B cell (primary cell): ENCODE results near the gene CEACAM19. TPM values are rescaled to one million over a fixed set of nuclear protein-coding genes. Genes with fewer than 3 reads are reported as not detected.

Experiments
- ATAC-seq: fragments of 200-7000 bp; cut with Tn5 transposase; one replicate; pipeline ENCODE4 v1.10.0; 2021; ENCODE audit warnings: low read depth, mild to moderate bottlenecking, moderate number of reproducible peaks, moderate library complexity
- CTCF ChIA-PET: fragments of 350-600 bp; sonication (Branson Sonifier 250); formaldehyde crosslinking; loops from one replicate; lab custom pipeline; 2021; ENCODE audit warnings: antibody characterized with exemption, inconsistent platforms; lab: Charles Lee
- POLR2A ChIA-PET: fragments of 350-600 bp; sonication (Branson Sonifier 250); formaldehyde crosslinking; loops from one replicate; lab custom pipeline; 2021; ENCODE audit warnings: antibody characterized with exemption; lab: Charles Lee
- DNase-seq: peaks from one replicate; pipeline ENCODE4 v3.0.0; 2013
- H2AFZ ChIP-seq: 2 replicates; pipeline ENCODE4 v1.6.1; 2012; ENCODE audit warnings: mild to moderate bottlenecking, low read depth, low read length; ENCODE audit not compliant: insufficient read depth, poor library complexity, severe bottlenecking
- H3K27ac ChIP-seq, 2 donors: 1 replicate in 1 of 2; 2 replicates in 1 of 2; pipeline ENCODE4 v1.5.1; 2012 to 2013; ENCODE audit warnings: low read length in 2 of 2, mild to moderate bottlenecking in 2 of 2, moderate library complexity in 1 of 2
- H3K27me3 ChIP-seq, 4 experiments: fragments of 200-600 bp in 1 of 4; sonication (generic) in 1 of 4; replicated peaks in 1 of 4; 1 replicate in 2 of 4; 2 replicates in 2 of 4; pipeline versions ENCODE4 v1.6.1 to v1.7.0; 2013 to 2016; ENCODE audit warnings: low read length in 3 of 4, mild to moderate bottlenecking in 2 of 4, mixed read lengths in 1 of 4, moderate library complexity in 1 of 4; ENCODE audit not compliant: insufficient read depth in 4 of 4, control insufficient read depth in 3 of 4; ENCODE audit errors: control extremely low read depth in 1 of 4
- H3K36me3 ChIP-seq, 2 experiments: replicated peaks in 1 of 2; 1 replicate in 1 of 2; 2 replicates in 1 of 2; pipeline versions ENCODE4 v1.6.1 to v1.7.1; 2013; ENCODE audit warnings: low read length in 1 of 2; ENCODE audit not compliant: insufficient read depth in 2 of 2, control insufficient read depth in 1 of 2; ENCODE audit errors: control extremely low read depth in 1 of 2, extremely low read depth in 1 of 2
- H3K4me1 ChIP-seq, 2 donors: fragments of 200-600 bp in 1 of 2; sonication (generic) in 1 of 2; 1 replicate in 1 of 2; 2 replicates in 1 of 2; pipeline versions ENCODE4 v1.5.1 to v1.6.1; 2013 to 2017; ENCODE audit warnings: low read length in 2 of 2; ENCODE audit not compliant: control insufficient read depth in 2 of 2, insufficient read depth in 2 of 2
- H3K4me2 ChIP-seq: replicated peaks from 2 replicates; pipeline ENCODE3; 2012; ENCODE audit warnings: mild to moderate bottlenecking, low read depth, low read length; ENCODE audit not compliant: poor library complexity, severe bottlenecking
- H3K4me3 ChIP-seq, 5 experiments: fragments of 200-600 bp in 1 of 5; sonication (generic) in 1 of 5; 1 replicate in 3 of 5; 2 replicates in 2 of 5; pipeline versions ENCODE4 v1.5.1 to v1.7.0; 2011 to 2016; ENCODE audit warnings: low read length in 4 of 5, mild to moderate bottlenecking in 4 of 5, low read depth in 2 of 5, control low read depth in 1 of 5, moderate library complexity in 1 of 5; ENCODE audit not compliant: insufficient read depth in 1 of 5; ENCODE audit errors: control extremely low read depth in 1 of 5, extremely low read depth in 1 of 5
- H3K79me2 ChIP-seq: fragments of 200-600 bp; sonication (generic); one replicate; pipeline ENCODE4 v1.6.0; 2016; ENCODE audit warnings: low read length; ENCODE audit not compliant: control insufficient read depth, insufficient read depth
- H3K9ac ChIP-seq: fragments of 200-600 bp; sonication (generic); 2 replicates; pipeline ENCODE4 v1.6.1; 2017; ENCODE audit warnings: mild to moderate bottlenecking, low read length, moderate library complexity
- H3K9me3 ChIP-seq, 3 donors: one replicate each; pipeline versions ENCODE4 v1.6.1 to v1.7.1; 2013; ENCODE audit warnings: low read length in 2 of 3; ENCODE audit not compliant: control insufficient read depth in 2 of 3, insufficient read depth in 1 of 3; ENCODE audit errors: control extremely low read depth in 1 of 3
- H4K20me1 ChIP-seq: 2 replicates; pipeline ENCODE4 v1.6.0; 2012; ENCODE audit warnings: mild to moderate bottlenecking, low read length; ENCODE audit not compliant: insufficient read depth, control insufficient read depth, poor library complexity, severe bottlenecking
- H3K27ac Mint-ChIP-seq: one replicate; pipeline ENCODE4 v1.8.0; 2021; ENCODE audit warnings: mixed read lengths
- H3K27me3 Mint-ChIP-seq: one replicate; pipeline ENCODE4 v1.8.0; 2021; ENCODE audit warnings: mixed read lengths
- H3K4me1 Mint-ChIP-seq: one replicate; pipeline ENCODE4 v1.8.0; 2021; ENCODE audit warnings: mixed read lengths
- H3K4me3 Mint-ChIP-seq: one replicate; pipeline ENCODE4 v1.8.0; 2021; ENCODE audit warnings: mixed read lengths
- H3K9me3 Mint-ChIP-seq: one replicate; pipeline ENCODE4 v1.8.0; 2022; ENCODE audit warnings: mixed read lengths; ENCODE audit not compliant: insufficient read depth
- EZH2 ChIP-seq: IDR thresholded peaks from 2 replicates; pipeline ENCODE4 v1.6.1; 2012; ENCODE audit warnings: borderline replicate concordance, low read depth, mild to moderate bottlenecking, moderate library complexity, low read length; ENCODE audit not compliant: insufficient read depth, poor library complexity, severe bottlenecking
- WGBS: methylation state at CpG from one replicate; pipeline ENCODE4 v1.1.5; 2013; ENCODE audit warnings: missing lambda C conversion rate; ENCODE audit not compliant: insufficient coverage; 5-methylcytosine and 5-hydroxymethylcytosine counted together
- intact Hi-C: fragments of 100-400 bp; cut with micrococcal nuclease; formaldehyde crosslinking; loops from one replicate; pipeline ENCODE4 v1.10.0; 2022
- polyA plus RNA-seq: library from polyadenylated mRNA; depleted of rRNA; stranded (reverse); fragments of >200 nt; gene quantifications from 2 replicates; pipeline ENCODE4 v1.2.3, GENCODE V29; 2012
- total RNA-seq, 2 donors: library from RNA; stranded (reverse); fragments of 120-200 nt in 1 of 2; gene quantifications; 1 replicate in 1 of 2; 2 replicates in 1 of 2; pipeline versions ENCODE4 v1.2.3 to v1.2.4, GENCODE V29; 2013 to 2022
- TF ChIP-seq, protein P1 (sequence below): fragments of 200-600 bp; IDR thresholded peaks from one replicate; pipeline ENCODE4 v1.8.0; 2022; ENCODE audit warnings: antibody characterized with exemption, mild to moderate bottlenecking

Gene CEACAM19
- total and polyA plus RNA-seq, 2 donors (not counting 1 experiment from before 2014, with no cell fraction given), result not detected

DNA sequence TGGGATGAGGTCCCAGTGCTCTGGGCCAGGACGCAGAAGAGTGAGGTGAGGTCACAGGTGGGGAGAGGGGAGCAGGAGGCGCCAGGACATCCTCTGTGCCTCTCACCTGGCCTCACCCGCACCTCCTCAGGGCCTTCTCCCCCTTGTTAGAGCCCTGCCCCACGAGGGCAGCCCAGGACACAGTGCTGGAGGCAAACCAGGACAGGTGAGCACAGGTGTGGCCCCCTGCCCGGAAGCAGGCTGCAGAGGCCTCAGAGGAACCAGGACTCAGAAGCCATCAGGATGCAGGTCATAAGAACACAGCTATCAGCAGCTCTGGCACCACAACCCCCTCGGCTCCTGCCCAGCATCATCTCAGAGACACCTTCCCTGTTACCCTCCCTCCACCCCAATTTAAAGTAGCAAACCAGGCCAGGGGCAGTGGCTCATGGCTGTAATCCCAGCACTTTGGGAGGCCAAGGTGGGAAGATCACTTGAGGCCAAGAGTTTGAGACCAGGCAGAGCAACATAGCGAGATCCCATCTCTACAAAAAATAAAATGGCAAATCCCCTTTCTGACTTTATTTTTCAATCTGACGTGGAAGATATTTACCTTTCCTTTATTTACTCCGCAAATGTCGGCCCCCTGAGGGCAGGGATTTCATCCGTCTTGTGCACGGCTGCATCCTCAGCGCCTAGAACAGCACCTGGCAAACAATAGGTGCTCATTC, 27.4 kb downstream of the CEACAM19 start, which contains the start of gene CEACAM16:
TSS of gene CEACAM16 (plus strand) at position 660 of the 710 bp plus-strand sequence. CDS start 2,306 bp downstream, outside the sequence.
- no peaks in the 10 kb centered on the region for H3K4me1 Mint-ChIP-seq
- Histone ChIP-seq H3K9ac (no peak within 1 kb of the TSS), H3K4me3 (no peak within 1 kb of the TSS), H2AFZ (no peak within 1 kb of the TSS), H3K4me2 (no peak within 1 kb of the TSS), H3K27ac (no peak within 1 kb of the TSS), H3K4me1 (no peaks in the 10 kb centered on the region), H4K20me1 (no peaks in the 10 kb centered on the region), H3K9me3 (no peaks in the 10 kb centered on the region), H3K36me3 (no peaks in the 10 kb centered on the region), H3K79me2 (no peaks in the 10 kb centered on the region), H3K27me3 (peaks cover 0 to 13% (median 4%) of the 10 kb centered on the region in 4 experiments)
- 85% methylated on average over 12 of the region's 13 CpGs for WGBS
- ChIA-PET POLR2A (no interaction called here), CTCF (interaction anchor here (0.5 kb wide), 1 partner anchor 15 kb away, joined by 5 read pairs; no protein-coding TSS in a partner anchor)
- H3K27me3 Mint-ChIP-seq, result peaks cover 29% of the 10 kb centered on the region
- no peak within 1 kb of the TSS for H3K4me3 Mint-ChIP-seq
- no peak for TF ChIP-seq EZH2
- TF ChIP-seq, protein P1, sequence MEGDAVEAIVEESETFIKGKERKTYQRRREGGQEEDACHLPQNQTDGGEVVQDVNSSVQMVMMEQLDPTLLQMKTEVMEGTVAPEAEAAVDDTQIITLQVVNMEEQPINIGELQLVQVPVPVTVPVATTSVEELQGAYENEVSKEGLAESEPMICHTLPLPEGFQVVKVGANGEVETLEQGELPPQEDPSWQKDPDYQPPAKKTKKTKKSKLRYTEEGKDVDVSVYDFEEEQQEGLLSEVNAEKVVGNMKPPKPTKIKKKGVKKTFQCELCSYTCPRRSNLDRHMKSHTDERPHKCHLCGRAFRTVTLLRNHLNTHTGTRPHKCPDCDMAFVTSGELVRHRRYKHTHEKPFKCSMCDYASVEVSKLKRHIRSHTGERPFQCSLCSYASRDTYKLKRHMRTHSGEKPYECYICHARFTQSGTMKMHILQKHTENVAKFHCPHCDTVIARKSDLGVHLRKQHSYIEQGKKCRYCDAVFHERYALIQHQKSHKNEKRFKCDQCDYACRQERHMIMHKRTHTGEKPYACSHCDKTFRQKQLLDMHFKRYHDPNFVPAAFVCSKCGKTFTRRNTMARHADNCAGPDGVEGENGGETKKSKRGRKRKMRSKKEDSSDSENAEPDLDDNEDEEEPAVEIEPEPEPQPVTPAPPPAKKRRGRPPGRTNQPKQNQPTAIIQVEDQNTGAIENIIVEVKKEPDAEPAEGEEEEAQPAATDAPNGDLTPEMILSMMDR, result no peak
- no peak for DNase-seq
- H3K27ac Mint-ChIP-seq, result no peak within 1 kb of the TSS
- H3K9me3 Mint-ChIP-seq, result no peaks in the 10 kb centered on the region
- ATAC-seq, result no peak
- intact Hi-C loops, result no loop called here

DNA sequence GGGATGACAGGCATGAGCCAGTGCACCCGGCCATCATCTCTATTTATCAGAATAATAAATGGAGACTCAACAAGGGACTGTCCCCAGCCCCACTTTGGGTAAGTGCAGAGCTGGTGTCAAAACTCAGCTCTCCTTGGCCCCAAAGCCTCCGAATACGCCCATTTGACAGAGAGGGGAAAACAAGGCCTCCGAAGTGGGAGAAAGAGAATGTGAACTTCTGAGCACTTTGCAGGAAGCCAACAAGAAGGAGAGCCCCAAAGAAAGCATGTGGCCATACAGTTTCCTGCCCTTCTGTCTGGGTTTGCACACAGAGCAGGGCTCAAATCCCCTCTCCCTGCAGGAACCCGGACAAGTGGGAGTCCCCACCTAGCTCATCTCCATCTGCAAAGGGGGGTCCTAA, 29.3 kb downstream of the CEACAM19 start:
- intact Hi-C loops, result no loop called here
- Mint-ChIP-seq H3K4me1 (no peaks in the 10 kb centered on the region), H3K27me3 (peaks cover 34% of the 10 kb centered on the region), H3K27ac (no peak overlapping the region), H3K9me3 (no peaks in the 10 kb centered on the region), H3K4me3 (no peak overlapping the region)
- no peaks in the 10 kb centered on the region for H4K20me1 ChIP-seq
- H2AFZ ChIP-seq, result no peak overlapping the region
- no peak overlapping the region for H3K9ac ChIP-seq
- no peaks in the 10 kb centered on the region for H3K79me2 ChIP-seq
- CTCF ChIA-PET, result no interaction called here
- no peaks in the 10 kb centered on the region for H3K4me1 ChIP-seq
- H3K9me3 ChIP-seq, result peaks cover 0 to 3% (median 0%) of the 10 kb centered on the region in 3 donors
- ATAC-seq, result no peak
- no peak overlapping the region for H3K27ac ChIP-seq
- POLR2A ChIA-PET, result no interaction called here
- no peak for DNase-seq
- H3K4me2 ChIP-seq, result no peak overlapping the region
- H3K36me3 ChIP-seq, result no peaks in the 10 kb centered on the region
- no peak overlapping the region for H3K4me3 ChIP-seq
- 89% methylated on average over 4 of the region's 5 CpGs for WGBS
- H3K27me3 ChIP-seq, result peaks cover 0 to 13% (median 4%) of the 10 kb centered on the region in 4 experiments
- no peak for TF ChIP-seq EZH2
- TF ChIP-seq, protein P1, result no peak
